GM06990 (cell line): ENCODE data around the gene CHST4.
"Not testable (repeated sequence)": the region's sequence is repeated elsewhere in the genome, so short reads cannot be mapped to it uniquely, and the experiment has no call there.

Experiments used
- DNase-seq: peaks from one replicate; pipeline ENCODE4 v3.0.0-alpha.2; 2011; ENCODE audit not compliant: insufficient read length; ENCODE audit errors: extremely low read depth
- H3K27me3 ChIP-seq: replicated peaks from 2 replicates; pipeline ENCODE4 v1.6.0; 2011; ENCODE audit warnings: low read length; ENCODE audit not compliant: control insufficient read depth, insufficient read depth
- H3K36me3 ChIP-seq: 2 replicates; pipeline ENCODE4 v1.5.1; 2011; ENCODE audit warnings: low read length; ENCODE audit not compliant: control insufficient read depth, insufficient read depth
- H3K4me3 ChIP-seq: replicated peaks from 2 replicates; pipeline ENCODE4 v1.5.1; 2011; ENCODE audit warnings: low read depth, mild to moderate bottlenecking, control low read depth, low read length
- CTCF ChIP-seq: IDR thresholded peaks from 2 replicates; pipeline ENCODE4 v1.5.1; 2011; ENCODE audit warnings: low read length, control low read depth, mild to moderate bottlenecking, inconsistent platforms; ENCODE audit not compliant: insufficient read depth, poor library complexity, severe bottlenecking

The CHST4 gene

GRCh38 chr16:71574702-71575101 is 48.5 kb downstream of the CHST4 start:
- Histone ChIP-seq H3K36me3 (no peaks in the 10 kb centered on the region), H3K27me3 (no peaks in the 10 kb centered on the region), H3K4me3 (no peak overlapping the region)
- no peak for TF ChIP-seq CTCF
- DNase-seq: no peak

- Histone ChIP-seq H3K4me3 (no peak within 1 kb of the TSS), H3K27me3 (no peaks in the 10 kb centered on the region), H3K36me3 (no peaks in the 10 kb centered on the region)
- no peak for DNase-seq
- TF ChIP-seq CTCF: no peak
Measured at GRCh38 chr16:71576971-71577370, 50.7 kb downstream of the CHST4 start, which contains the start of gene TAT. Gene TAT (minus strand): TSS chr16:71577092. CDS start chr16:71576415, 677 bp downstream.

GRCh38 chr16:71582553-71582848 is 56.3 kb downstream of the CHST4 start:
- H3K27me3 ChIP-seq, DNase-seq, H3K36me3 ChIP-seq, H3K4me3 ChIP-seq: not testable (repeated sequence)

GRCh38 chr16:71584543-71585317 is 58.5 kb downstream of the CHST4 start:
- no peak for TF ChIP-seq CTCF
- Histone ChIP-seq H3K27me3 (no peaks in the 10 kb centered on the region), H3K36me3 (no peaks in the 10 kb centered on the region), H3K4me3 (no peak overlapping the region)
- no peak for DNase-seq

- Histone ChIP-seq H3K27me3 (no peaks in the 10 kb centered on the region), H3K36me3 (no peaks in the 10 kb centered on the region), H3K4me3 (no peak overlapping the region)
- no peak for TF ChIP-seq CTCF
- no peak for DNase-seq
Measured at GRCh38 chr16:71585318-71585703, 59.1 kb downstream of the CHST4 start.
